SU-DHL-6 (cell line): Measurements from ENCODE around the gene PLXNB2.

ENCODE experiments used
- CTCF ChIP-seq: fragments of 200-600 bp; sonication (generic); IDR thresholded peaks from one replicate; pipeline ENCODE4 v1.5.1; 2017; ENCODE audit warnings: antibody characterized with exemption, mild to moderate bottlenecking, low read length, moderate library complexity; ENCODE audit not compliant: insufficient read depth, poor library complexity, severe bottlenecking
- EZH2phosphoT487 ChIP-seq: fragments of 200-600 bp; sonication (generic), shearing (Covaris generic); conservative IDR thresholded peaks from 2 replicates; pipeline ENCODE4 v1.6.1; 2018; ENCODE audit warnings: mild to moderate bottlenecking, antibody characterized with exemption, low read length, moderate library complexity, mixed read lengths

GRCh38 chr22:50338860-50339462, 31.5 kb upstream of the PLXNB2 start:
- TF ChIP-seq CTCF, result no peak
- TF ChIP-seq EZH2phosphoT487, result no peak
